Measurements from ENCODE around the gene KCTD2. TPM values are rescaled to one million over a fixed set of nuclear protein-coding genes. Genes with fewer than 3 reads are reported as not detected.

KCTD2 gene
- total RNA-seq, 1 donor from 2014 or later, result 17.2 TPM

DNA sequence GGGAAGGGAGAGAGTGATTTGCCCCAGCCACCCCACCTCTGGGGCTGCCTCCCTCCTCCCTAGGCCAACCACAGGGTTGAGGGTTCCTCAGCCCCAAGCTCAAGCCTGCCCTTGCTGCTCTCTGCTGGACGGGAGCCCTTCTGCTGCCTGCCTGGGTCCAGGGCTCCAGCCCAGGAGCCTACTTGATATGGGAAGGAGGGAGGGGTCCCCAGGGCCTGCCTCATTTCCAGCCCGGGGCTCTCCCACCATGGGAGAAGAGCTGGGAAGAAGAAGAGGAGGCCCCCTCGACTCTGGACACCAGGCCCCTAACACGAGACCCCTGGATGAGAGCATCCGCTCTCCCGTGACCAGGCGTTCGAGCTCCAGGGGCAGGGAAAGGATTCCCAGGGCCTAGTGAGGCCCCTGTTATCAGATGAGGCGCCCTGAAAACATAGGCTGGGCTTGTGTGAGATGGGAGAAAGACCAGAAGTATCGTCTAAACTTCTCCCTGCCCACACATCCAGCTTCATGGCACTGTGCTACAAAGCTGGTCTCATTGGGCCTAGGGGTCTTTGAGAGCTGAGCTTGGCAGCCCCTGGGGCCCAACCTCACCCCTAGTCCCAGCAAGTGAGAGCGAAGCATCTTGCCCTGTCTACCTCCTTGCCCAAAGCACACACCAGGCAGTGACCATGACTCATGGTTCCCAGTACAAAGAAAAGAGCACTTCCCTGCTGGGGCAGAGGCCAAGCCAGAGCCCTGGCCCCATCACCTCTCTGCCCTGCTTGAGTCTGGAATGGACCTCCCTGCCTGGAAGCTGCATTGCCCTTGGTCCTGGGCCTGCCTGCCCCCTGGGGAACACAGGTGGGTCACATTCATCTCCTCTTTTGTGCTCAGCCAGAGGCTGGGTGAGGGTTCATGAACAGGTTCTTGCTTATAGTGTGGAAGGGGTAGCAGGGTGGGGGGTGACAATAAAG, 41.7 kb downstream of the KCTD2 start:
- H3K27me3 ChIP-seq, result no peaks in the 10 kb centered on the region
- peak overlapping the region; percentile 94 for H3K27ac ChIP-seq
- H3K4me3 ChIP-seq, result peak overlapping the region; percentile 76 to 80
- intact Hi-C loops (cut with DNase I), result no loop called here
- H3K9me3 ChIP-seq, result no peaks in the 10 kb centered on the region
- TF ChIP-seq POLR2AphosphoS5 (IDR thresholded peaks at IDR 0.05; ENCODE audit: insufficient read depth in 1 of 2, low read depth in 1 of 2) (peak; percentile 44 to 56), POLR2A (IDR thresholded peaks at IDR 0.05) (no peak)
- TF ChIP-seq, protein P1, sequence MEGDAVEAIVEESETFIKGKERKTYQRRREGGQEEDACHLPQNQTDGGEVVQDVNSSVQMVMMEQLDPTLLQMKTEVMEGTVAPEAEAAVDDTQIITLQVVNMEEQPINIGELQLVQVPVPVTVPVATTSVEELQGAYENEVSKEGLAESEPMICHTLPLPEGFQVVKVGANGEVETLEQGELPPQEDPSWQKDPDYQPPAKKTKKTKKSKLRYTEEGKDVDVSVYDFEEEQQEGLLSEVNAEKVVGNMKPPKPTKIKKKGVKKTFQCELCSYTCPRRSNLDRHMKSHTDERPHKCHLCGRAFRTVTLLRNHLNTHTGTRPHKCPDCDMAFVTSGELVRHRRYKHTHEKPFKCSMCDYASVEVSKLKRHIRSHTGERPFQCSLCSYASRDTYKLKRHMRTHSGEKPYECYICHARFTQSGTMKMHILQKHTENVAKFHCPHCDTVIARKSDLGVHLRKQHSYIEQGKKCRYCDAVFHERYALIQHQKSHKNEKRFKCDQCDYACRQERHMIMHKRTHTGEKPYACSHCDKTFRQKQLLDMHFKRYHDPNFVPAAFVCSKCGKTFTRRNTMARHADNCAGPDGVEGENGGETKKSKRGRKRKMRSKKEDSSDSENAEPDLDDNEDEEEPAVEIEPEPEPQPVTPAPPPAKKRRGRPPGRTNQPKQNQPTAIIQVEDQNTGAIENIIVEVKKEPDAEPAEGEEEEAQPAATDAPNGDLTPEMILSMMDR (IDR thresholded peaks at IDR 0.05), result no peak
- H3K4me1 ChIP-seq, result peaks cover 65% of the 10 kb centered on the region
- peak in 1 of 2 donors; percentile 92 for DNase-seq (ENCODE audit: extremely low spot score in 2 of 2)
- no peaks in the 10 kb centered on the region for H3K36me3 ChIP-seq

DNA sequence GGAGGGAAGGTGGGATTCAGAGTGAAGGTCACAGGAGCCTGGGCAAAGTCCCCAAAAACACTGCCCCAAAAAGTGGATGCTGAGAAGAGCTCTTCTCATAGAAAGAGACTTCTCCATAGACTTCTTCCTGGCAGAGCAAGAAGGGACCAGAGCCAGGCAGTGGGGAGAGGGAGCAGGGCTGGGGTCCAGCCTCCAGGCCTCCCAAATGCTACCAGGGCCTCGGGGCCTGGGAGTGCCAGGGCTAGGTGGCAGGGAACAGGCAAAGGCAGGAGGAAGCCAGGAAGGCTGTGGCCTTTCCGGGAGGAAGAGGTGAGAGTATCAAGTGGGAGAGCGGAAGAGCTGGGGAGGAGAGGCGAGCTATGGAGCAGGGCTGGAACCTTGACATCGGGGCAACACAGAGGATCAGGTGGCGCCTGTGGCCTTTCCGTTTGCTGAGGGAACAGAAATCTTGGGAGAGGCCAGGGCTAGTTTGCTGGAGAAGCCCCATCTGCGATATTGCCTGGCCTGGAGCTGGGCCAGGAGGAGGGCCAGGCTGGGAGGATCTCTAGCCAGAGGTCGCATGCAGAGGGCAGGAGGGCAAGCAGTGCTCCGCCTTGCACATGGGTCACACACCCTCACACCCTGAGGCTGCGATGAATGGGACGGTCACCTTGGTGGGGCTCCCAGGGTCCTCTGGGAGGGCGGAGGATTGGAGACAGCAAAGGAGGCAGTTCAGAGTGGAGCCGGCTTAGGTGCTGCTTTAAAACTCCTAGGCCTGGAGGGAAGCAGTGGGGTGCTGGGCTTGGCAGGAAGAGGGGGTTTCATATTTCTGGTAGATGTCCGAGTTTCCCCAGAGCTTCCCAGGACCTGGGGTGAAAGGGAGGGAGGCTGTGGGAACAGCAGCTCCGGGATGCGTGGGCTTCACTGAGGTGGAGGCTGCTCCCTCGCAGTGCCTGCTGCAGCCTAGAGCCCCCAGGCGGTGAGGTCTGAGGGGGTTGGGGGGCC, 44.1 kb downstream of the KCTD2 start:
- peak in 1 of 2 donors; percentile 93 for DNase-seq (ENCODE audit: extremely low spot score in 2 of 2)
- peak overlapping the region; percentile 17 for H3K27ac ChIP-seq
- no peak for TF ChIP-seq POLR2A (IDR thresholded peaks at IDR 0.05)
- peak in 1 of 2 donors; percentile 53 for TF ChIP-seq POLR2AphosphoS5 (IDR thresholded peaks at IDR 0.05; ENCODE audit: insufficient read depth in 1 of 2, low read depth in 1 of 2)
- H3K27me3 ChIP-seq, result no peaks in the 10 kb centered on the region
- no peaks in the 10 kb centered on the region for H3K36me3 ChIP-seq
- peaks cover 84% of the 10 kb centered on the region for H3K4me1 ChIP-seq
- no peaks in the 10 kb centered on the region for H3K9me3 ChIP-seq
- H3K4me3 ChIP-seq, result no peak overlapping the region
- intact Hi-C loops (cut with DNase I), result no loop called here

DNA sequence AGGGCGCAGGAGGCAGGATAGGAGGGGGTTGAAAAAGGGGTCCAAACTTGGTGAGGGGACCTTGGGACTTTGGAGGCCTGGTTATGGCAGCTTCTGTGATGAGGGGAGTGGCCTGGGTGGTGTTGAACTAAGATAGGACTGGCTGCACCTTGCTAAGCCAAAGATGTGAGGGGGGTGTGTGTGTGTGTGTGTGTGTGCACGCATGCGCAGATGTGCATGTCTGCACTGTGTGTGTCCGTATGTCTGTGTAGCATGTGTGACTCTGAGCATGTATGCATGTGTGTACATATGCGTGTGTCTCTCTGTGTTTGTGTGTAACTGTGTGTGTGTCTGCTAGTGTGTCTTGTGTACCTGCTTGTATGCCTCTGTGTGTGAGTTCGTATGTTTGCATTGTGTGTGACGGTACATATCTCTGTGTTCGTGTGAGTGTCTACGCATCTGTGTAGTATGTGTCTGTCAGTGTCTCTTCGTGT, 44.9 kb downstream of the KCTD2 start:
- Histone ChIP-seq H3K27ac (peak overlapping the region; percentile 17), H3K27me3 (no peaks in the 10 kb centered on the region), H3K4me3 (no peak overlapping the region), H3K36me3 (no peaks in the 10 kb centered on the region), H3K9me3 (no peaks in the 10 kb centered on the region), H3K4me1 (peaks cover 80% of the 10 kb centered on the region)
- intact Hi-C loops (cut with DNase I), result no loop called here
- TF ChIP-seq, protein P1 (IDR thresholded peaks at IDR 0.05), result no peak
- no peak for TF ChIP-seq POLR2A (IDR thresholded peaks at IDR 0.05)
- no peak for TF ChIP-seq POLR2AphosphoS5 (IDR thresholded peaks at IDR 0.05; ENCODE audit: insufficient read depth in 1 of 2, low read depth in 1 of 2)
- no peak for DNase-seq (ENCODE audit: extremely low spot score in 2 of 2)

DNA sequence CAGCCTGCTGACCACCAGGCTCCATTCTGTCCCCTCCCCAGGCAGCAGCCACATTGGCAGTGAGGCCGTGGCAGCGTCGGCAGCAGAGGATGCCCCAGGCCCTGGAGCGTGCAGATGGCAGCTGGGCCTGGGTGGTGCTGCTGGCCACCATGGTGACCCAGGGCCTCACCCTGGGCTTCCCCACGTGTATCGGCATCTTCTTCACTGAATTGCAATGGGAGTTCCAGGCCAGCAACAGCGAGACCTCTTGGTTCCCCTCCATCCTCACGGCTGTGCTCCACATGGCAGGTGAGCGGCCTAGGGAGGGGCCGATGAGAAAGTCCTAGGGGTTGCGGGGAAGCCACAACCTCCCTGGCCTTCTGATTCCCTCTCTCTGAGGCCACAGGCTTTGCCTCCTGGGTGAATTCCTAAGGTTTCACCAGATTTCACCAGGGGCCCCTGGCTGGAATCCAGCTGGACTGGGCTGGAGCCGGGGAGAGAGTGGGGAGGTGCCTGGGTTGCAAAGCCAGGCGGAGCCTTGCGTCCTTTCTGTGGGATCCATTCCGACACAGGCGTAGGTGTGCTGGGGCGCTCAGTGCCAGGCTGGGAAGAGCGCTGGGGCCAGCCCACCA, 46.6 kb downstream of the KCTD2 start:
- H3K36me3 ChIP-seq, result no peaks in the 10 kb centered on the region
- H3K4me3 ChIP-seq, result no peak overlapping the region
- peaks cover 65% of the 10 kb centered on the region for H3K4me1 ChIP-seq
- H3K9me3 ChIP-seq, result no peaks in the 10 kb centered on the region
- no peaks in the 10 kb centered on the region for H3K27me3 ChIP-seq
- no peak overlapping the region for H3K27ac ChIP-seq
- TF ChIP-seq POLR2A (IDR thresholded peaks at IDR 0.05) (no peak), POLR2AphosphoS5 (IDR thresholded peaks at IDR 0.05; ENCODE audit: insufficient read depth in 1 of 2, low read depth in 1 of 2) (no peak)
- TF ChIP-seq, protein P1 (IDR thresholded peaks at IDR 0.05), result no peak
- intact Hi-C loops (cut with DNase I), result no loop called here
- no peak for DNase-seq (ENCODE audit: extremely low spot score in 2 of 2)

Measured in vagina (tissue), 2 donors.